HepG2 (cell line): Measurements from ENCODE around the gene MPC1. TPM values are rescaled to one million over a fixed set of nuclear protein-coding genes. Genes with fewer than 3 reads are reported as not detected.
A peak's percentile ranks its signal among the peaks of the same experiment; 100 is the strongest.

Source experiments
- AKAP8 ChIP-seq: sonication (generic); formaldehyde crosslinking; IDR thresholded peaks from 2 replicates; pipeline ENCODE4 v1.5.1; 2020; ENCODE audit warnings: mild to moderate bottlenecking, missing genetic modification reagents
- AKNA ChIP-seq: sonication (generic); formaldehyde crosslinking; IDR thresholded peaks from 2 replicates; pipeline ENCODE4 v1.4.0; 2020; ENCODE audit warnings: missing genetic modification reagents, borderline replicate concordance
- BRCA1 ChIP-seq: sonication (generic); formaldehyde crosslinking; IDR thresholded peaks from 2 replicates; pipeline ENCODE4 v1.4.0; 2020; ENCODE audit warnings: missing genetic modification reagents
- CEBPZ ChIP-seq: IDR thresholded peaks from 2 replicates; pipeline ENCODE4 v1.6.1; 2012; ENCODE audit warnings: low read length, improper control_type of control experiment
- E2F2 ChIP-seq: sonication (generic); formaldehyde crosslinking; IDR thresholded peaks from 2 replicates; pipeline ENCODE4 v1.4.0; 2020; ENCODE audit warnings: missing genetic modification reagents, borderline replicate concordance
- FOXK2 ChIP-seq: fragments of 450-650 bp; IDR thresholded peaks from 2 replicates; pipeline ENCODE4 v1.6.1; 2016
- GRHL1 ChIP-seq: sonication (generic); formaldehyde crosslinking; conservative IDR thresholded peaks from 2 replicates; pipeline ENCODE4 v1.8.0; 2022; ENCODE audit warnings: missing genetic modification reagents
- KMT2A ChIP-seq: sonication (generic); formaldehyde crosslinking; IDR thresholded peaks from 2 replicates; pipeline ENCODE4 v1.4.0; 2020; ENCODE audit warnings: missing genetic modification reagents
- MTF1 ChIP-seq: sonication (generic); formaldehyde crosslinking; IDR thresholded peaks from 2 replicates; pipeline ENCODE4 v1.5.0; 2020; ENCODE audit warnings: missing genetic modification reagents
- RBM39 ChIP-seq: fragments of 200-400 bp; formaldehyde crosslinking; IDR thresholded peaks from one replicate; pipeline ENCODE4 v1.6.1; 2018; ENCODE audit warnings: antibody characterized with exemption, mild to moderate bottlenecking, low read depth, low read length; ENCODE audit not compliant: poor library complexity, severe bottlenecking
- SALL2 ChIP-seq: sonication (generic); formaldehyde crosslinking; IDR thresholded peaks from 2 replicates; pipeline ENCODE4 v1.8.1; 2023; ENCODE audit warnings: mild to moderate bottlenecking, missing genetic modification reagents, inconsistent platforms
- SNRNP70 ChIP-seq: fragments of 200-400 bp; formaldehyde crosslinking; IDR thresholded peaks from 2 replicates; pipeline ENCODE4 v1.6.1; 2017; ENCODE audit warnings: mild to moderate bottlenecking, low read depth, low read length, moderate library complexity
- TAF1 ChIP-seq: sonication (generic); formaldehyde crosslinking; IDR thresholded peaks from 2 replicates; pipeline ENCODE4 v1.4.0; 2020; ENCODE audit warnings: missing genetic modification reagents
- ZBTB7A ChIP-seq: sonication (generic); formaldehyde crosslinking; IDR thresholded peaks from 2 replicates; pipeline ENCODE4 v1.8.0; 2022; ENCODE audit warnings: mild to moderate bottlenecking, missing genetic modification reagents
- ZFP37 ChIP-seq: sonication (generic); formaldehyde crosslinking; IDR thresholded peaks from 2 replicates; pipeline ENCODE4 v1.4.0; 2020; ENCODE audit warnings: missing genetic modification reagents, borderline replicate concordance
- ZGPAT ChIP-seq: IDR thresholded peaks from 2 replicates; pipeline ENCODE4 v1.6.1; 2016; ENCODE audit warnings: mild to moderate bottlenecking
- ZNF331 ChIP-seq: sonication (generic); formaldehyde crosslinking; IDR thresholded peaks from 2 replicates; pipeline ENCODE4 v1.4.0; 2020; ENCODE audit warnings: missing genetic modification reagents
- ZNF737 ChIP-seq: sonication (generic); formaldehyde crosslinking; IDR thresholded peaks from 2 replicates; pipeline ENCODE4 v1.5.0; 2020; ENCODE audit warnings: missing genetic modification reagents, mild to moderate bottlenecking, borderline replicate concordance
- polyA plus RNA-seq, 8 experiments: library from polyadenylated mRNA; depleted of rRNA in 3 of 8; stranded (reverse) in 7 of 8; unstranded in 1 of 8; fragments of >200 nt; fragmentation: Illumina TruSeq in 4 of 8; extraction: Trizol in 4 of 8; gene quantifications; 2 replicates each; pipeline versions ENCODE4 v1.2.1 to v1.2.3, GENCODE V29; 2011 to 2016; ENCODE audit warnings: low read depth in 4 of 8, missing spikeins in 1 of 8, mixed read lengths in 1 of 8; ENCODE audit not compliant: insufficient read depth in 1 of 8
- total RNA-seq, 5 experiments: library from RNA; depleted of rRNA; stranded (reverse); fragments of >200 nt; fragmentation: Illumina TruSeq; extraction: Trizol; gene quantifications; 2 replicates each; pipeline ENCODE4 v1.2.3, GENCODE V29; 2016; ENCODE audit warnings: low read depth in 1 of 5

The MPC1 gene
- total and polyA plus RNA-seq, 2 of the 13 experiments (the other 11 are each of a cell fraction or from before 2014, with no cell fraction given) = 189 to 214 TPM

- TF ChIP-seq ZNF331 = peak; percentile 97
- TF ChIP-seq CEBPZ = no peak
- no peak for TF ChIP-seq GRHL1 (CRISPR knock-in tag)
- TF ChIP-seq SALL2 (CRISPR knock-in tag) = peak; percentile 97
- TF ChIP-seq FOXK2 = peak; percentile 90
- no peak for TF ChIP-seq ZNF737 (CRISPR knock-in tag)
- no peak for TF ChIP-seq SNRNP70
- TF ChIP-seq RBM39 = no peak
- TF ChIP-seq ZGPAT = peak; percentile 97
- peak; percentile 93; the same call in 1 of the 2 replicates for TF ChIP-seq AKNA (CRISPR knock-in tag)
- peak; percentile 94 for TF ChIP-seq ZFP37 (CRISPR knock-in tag)
- peak; percentile 60; the same call in 1 of the 2 replicates for TF ChIP-seq E2F2
- TF ChIP-seq MTF1 (CRISPR knock-in tag) = peak; percentile 48; the same call in 1 of the 2 replicates
- TF ChIP-seq BRCA1 (CRISPR knock-in tag) = peak; percentile 72; the same call in 1 of the 2 replicates
- TF ChIP-seq ZBTB7A (CRISPR knock-in tag) = no peak
- peak; percentile 48; the same call in 1 of the 2 replicates for TF ChIP-seq TAF1 (CRISPR knock-in tag)
- peak; percentile 90 for TF ChIP-seq KMT2A
- TF ChIP-seq AKAP8 (CRISPR knock-in tag) = peak; percentile 86; the same call in 1 of the 2 replicates
These were observed 21.7 kb downstream of the MPC1 start (continued) for GRCh38 chr6:166361077-166361429.
